Measurements from ENCODE around the gene EHD3.

Gene EHD3

GRCh38 chr2:31214444-31214915 lies 19.5 kb upstream of the EHD3 start:
- no peak overlapping the region for H3K4ac ChIP-seq (ENCODE audit: low read length)
- H2BK5ac ChIP-seq (ENCODE audit: low read length) = no peak overlapping the region
- no peak overlapping the region for H3K27ac ChIP-seq (replicated peaks; ENCODE audit: low read length)
- H2BK120ac ChIP-seq (ENCODE audit: low read depth, low read length) = no peak overlapping the region
- H3K23ac ChIP-seq (ENCODE audit: low read depth, low read length, poor library complexity) = no peak overlapping the region
- H2AK5ac ChIP-seq (ENCODE audit: low read depth, low read length) = no peak overlapping the region
- no peak overlapping the region for H3K4me3 ChIP-seq (ENCODE audit: low read length in 2 of 2)
- no peak overlapping the region for H2BK15ac ChIP-seq (ENCODE audit: low read length)
- no peaks in the 10 kb centered on the region for H3K36me3 ChIP-seq (replicated peaks in 1 of 2; ENCODE audit: control insufficient read depth in 2 of 2, insufficient read depth in 2 of 2, low read length in 2 of 2)
- no peak overlapping the region for H3K14ac ChIP-seq (ENCODE audit: low read length)
- H4K8ac ChIP-seq (ENCODE audit: low read depth, low read length) = no peak overlapping the region
- no peak overlapping the region for H2BK12ac ChIP-seq (ENCODE audit: low read length)
- H3K4me2 ChIP-seq (ENCODE audit: insufficient read depth, low read length, poor library complexity, severe bottlenecking) = no peak overlapping the region
- no peak overlapping the region for H3K9ac ChIP-seq (ENCODE audit: low read depth, low read length, poor library complexity)
- no peak for DNase-seq (ENCODE audit: low spot score)
- peak overlapping the region; percentile 53 for H3K18ac ChIP-seq (ENCODE audit: low read length)
- no CpG with 5 or more reads among the region's 8 CpGs for WGBS, 2 donors (ENCODE audit: extremely low coverage in 2 of 2, insufficient read length in 2 of 2, insufficient replicate concordance in 1 of 2)
- no peak overlapping the region for H4K91ac ChIP-seq (ENCODE audit: low read depth, low read length, poor library complexity)
- H3K27me3 ChIP-seq (ENCODE audit: control insufficient read depth in 3 of 3, insufficient read depth in 3 of 3, low read depth in 1 of 3, low read length in 3 of 3) = peaks cover 0 to 16% (median 0%) of the 10 kb centered on the region in 3 experiments
- no peak overlapping the region for H2AFZ ChIP-seq (ENCODE audit: low read length)
- H3K4me1 ChIP-seq (ENCODE audit: control insufficient read depth in 2 of 2, insufficient read depth in 1 of 2, low read depth in 1 of 2, low read length in 2 of 2) = no peaks in the 10 kb centered on the region
- H3K9me3 ChIP-seq (replicated peaks in 1 of 2; ENCODE audit: control insufficient read depth in 2 of 2, insufficient read depth in 1 of 2, low read depth in 1 of 2, low read length in 2 of 2) = no peaks in the 10 kb centered on the region
- H3K79me1 ChIP-seq (ENCODE audit: low read depth, low read length) = no peaks in the 10 kb centered on the region

DNA sequence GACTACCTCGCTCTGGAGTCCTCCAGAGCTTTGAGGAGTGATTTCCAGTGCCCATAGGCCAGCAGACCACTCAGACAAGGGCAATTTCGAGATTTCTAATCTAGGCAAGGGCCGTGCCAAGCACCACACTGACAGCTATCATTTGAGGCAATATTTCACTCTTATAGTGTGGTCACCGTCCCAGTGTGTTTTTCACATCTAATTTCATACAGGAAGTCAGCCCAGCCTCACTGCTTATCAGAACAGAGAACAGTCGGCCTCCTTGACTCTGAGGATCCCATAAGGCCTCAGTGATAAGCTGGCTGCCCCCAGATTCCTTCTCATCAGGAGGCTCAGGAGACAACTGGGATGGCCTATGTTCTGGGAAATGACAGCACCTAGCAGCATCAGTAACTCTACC lies 17.2 kb upstream of the EHD3 start:
- Histone ChIP-seq H3K18ac (ENCODE audit: low read length) (no peak overlapping the region), H3K9me3 (replicated peaks in 1 of 2; ENCODE audit: control insufficient read depth in 2 of 2, insufficient read depth in 1 of 2, low read depth in 1 of 2, low read length in 2 of 2) (no peaks in the 10 kb centered on the region), H3K27me3 (ENCODE audit: control insufficient read depth in 3 of 3, insufficient read depth in 3 of 3, low read depth in 1 of 3, low read length in 3 of 3) (peaks cover 0 to 34% (median 0%) of the 10 kb centered on the region in 3 experiments), H4K8ac (ENCODE audit: low read depth, low read length) (no peak overlapping the region), H3K4me2 (ENCODE audit: insufficient read depth, low read length, poor library complexity, severe bottlenecking) (no peak overlapping the region), H3K79me1 (ENCODE audit: low read depth, low read length) (no peaks in the 10 kb centered on the region), H4K91ac (ENCODE audit: low read depth, low read length, poor library complexity) (no peak overlapping the region), H3K4me1 (ENCODE audit: control insufficient read depth in 2 of 2, insufficient read depth in 1 of 2, low read depth in 1 of 2, low read length in 2 of 2) (no peaks in the 10 kb centered on the region), H2BK15ac (ENCODE audit: low read length) (no peak overlapping the region), H3K9ac (ENCODE audit: low read depth, low read length, poor library complexity) (no peak overlapping the region), H3K27ac (replicated peaks; ENCODE audit: low read length) (no peak overlapping the region), H2AK5ac (ENCODE audit: low read depth, low read length) (no peak overlapping the region), H2BK120ac (ENCODE audit: low read depth, low read length) (no peak overlapping the region), H3K36me3 (replicated peaks in 1 of 2; ENCODE audit: control insufficient read depth in 2 of 2, insufficient read depth in 2 of 2, low read length in 2 of 2) (no peaks in the 10 kb centered on the region), H3K23ac (ENCODE audit: low read depth, low read length, poor library complexity) (no peak overlapping the region), H3K4ac (ENCODE audit: low read length) (no peak overlapping the region), H2BK12ac (ENCODE audit: low read length) (no peak overlapping the region), H3K4me3 (ENCODE audit: low read length in 2 of 2) (no peak overlapping the region), H2BK5ac (ENCODE audit: low read length) (no peak overlapping the region), H3K14ac (ENCODE audit: low read length) (peak overlapping the region; percentile 61), H2AFZ (ENCODE audit: low read length) (no peak overlapping the region)
- no CpG with 5 or more reads among the region's 5 CpGs for WGBS, 2 donors (ENCODE audit: extremely low coverage in 2 of 2, insufficient read length in 2 of 2, insufficient replicate concordance in 1 of 2)
- DNase-seq (ENCODE audit: low spot score) = no peak

DNA sequence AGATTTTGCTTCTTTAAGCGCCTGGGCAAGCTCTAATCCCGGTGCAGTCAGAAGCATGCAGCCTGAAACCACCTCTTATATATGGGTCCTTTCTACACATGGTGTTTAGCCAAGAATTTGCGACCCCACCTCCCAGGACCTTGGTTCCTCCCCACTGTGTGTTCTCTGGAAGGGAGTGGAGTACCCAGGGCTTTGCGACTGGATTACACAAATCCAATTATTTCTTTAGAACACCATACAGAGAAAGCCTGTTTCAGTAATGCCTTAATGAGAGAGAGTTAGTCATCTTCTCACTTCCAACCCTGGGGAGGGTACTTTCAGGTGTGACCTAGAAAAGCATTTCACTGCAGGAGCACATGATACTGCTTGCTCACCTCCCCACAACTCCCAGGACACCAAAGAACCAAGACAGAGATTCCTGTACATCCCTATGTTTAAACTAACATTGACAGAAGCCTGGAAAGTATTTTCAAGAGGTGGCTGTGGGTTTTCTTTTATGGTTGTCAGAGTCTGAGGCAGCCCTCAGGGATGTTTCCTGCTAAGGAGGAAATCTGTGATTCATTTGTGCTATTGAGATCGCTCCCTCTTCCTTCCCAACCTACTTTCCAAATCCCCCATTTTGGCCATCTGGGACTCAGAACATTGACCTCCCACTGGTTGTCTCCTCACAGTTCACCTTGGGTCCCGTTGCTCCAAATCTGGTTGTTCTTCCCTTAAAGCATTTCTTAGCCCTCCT lies 16.3 kb upstream of the EHD3 start, which contains the start of gene CAPN14:
TSS of gene CAPN14 (minus strand) at position 51 of the 736 bp plus-strand sequence. CDS start 12,068 bp downstream, outside the sequence.
- H3K23ac ChIP-seq (ENCODE audit: low read depth, low read length, poor library complexity) = no peak within 1 kb of the TSS
- no peak within 1 kb of the TSS for H2BK5ac ChIP-seq (ENCODE audit: low read length)
- no peak within 1 kb of the TSS for H3K27ac ChIP-seq (replicated peaks; ENCODE audit: low read length)
- WGBS, 2 donors (ENCODE audit: extremely low coverage in 2 of 2, insufficient read length in 2 of 2, insufficient replicate concordance in 1 of 2) = no CpG with 5 or more reads among the region's 6 CpGs
- H3K27me3 ChIP-seq (ENCODE audit: control insufficient read depth in 3 of 3, insufficient read depth in 3 of 3, low read depth in 1 of 3, low read length in 3 of 3) = peaks cover 0 to 34% (median 0%) of the 10 kb centered on the region in 3 experiments
- no peaks in the 10 kb centered on the region for H3K4me1 ChIP-seq (ENCODE audit: control insufficient read depth in 2 of 2, insufficient read depth in 1 of 2, low read depth in 1 of 2, low read length in 2 of 2)
- no peak for DNase-seq (ENCODE audit: low spot score)
- no peak within 1 kb of the TSS for H3K4me3 ChIP-seq (ENCODE audit: low read length in 2 of 2)
- no peak within 1 kb of the TSS for H3K4ac ChIP-seq (ENCODE audit: low read length)
- H4K8ac ChIP-seq (ENCODE audit: low read depth, low read length) = no peak within 1 kb of the TSS
- H3K18ac ChIP-seq (ENCODE audit: low read length) = no peak within 1 kb of the TSS
- H2BK15ac ChIP-seq (ENCODE audit: low read length) = no peak within 1 kb of the TSS
- no peaks in the 10 kb centered on the region for H3K36me3 ChIP-seq (replicated peaks in 1 of 2; ENCODE audit: control insufficient read depth in 2 of 2, insufficient read depth in 2 of 2, low read length in 2 of 2)
- H2BK12ac ChIP-seq (ENCODE audit: low read length) = no peak within 1 kb of the TSS
- H2BK120ac ChIP-seq (ENCODE audit: low read depth, low read length) = no peak within 1 kb of the TSS
- H2AK5ac ChIP-seq (ENCODE audit: low read depth, low read length) = no peak within 1 kb of the TSS
- H3K9ac ChIP-seq (ENCODE audit: low read depth, low read length, poor library complexity) = no peak within 1 kb of the TSS
- no peaks in the 10 kb centered on the region for H3K79me1 ChIP-seq (ENCODE audit: low read depth, low read length)
- H3K14ac ChIP-seq (ENCODE audit: low read length) = peak within 1 kb of the TSS; percentile 61
- no peak within 1 kb of the TSS for H4K91ac ChIP-seq (ENCODE audit: low read depth, low read length, poor library complexity)
- H2AFZ ChIP-seq (ENCODE audit: low read length) = no peak within 1 kb of the TSS
- no peak within 1 kb of the TSS for H3K4me2 ChIP-seq (ENCODE audit: insufficient read depth, low read length, poor library complexity, severe bottlenecking)
- no peaks in the 10 kb centered on the region for H3K9me3 ChIP-seq (replicated peaks in 1 of 2; ENCODE audit: control insufficient read depth in 2 of 2, insufficient read depth in 1 of 2, low read depth in 1 of 2, low read length in 2 of 2)

DNA sequence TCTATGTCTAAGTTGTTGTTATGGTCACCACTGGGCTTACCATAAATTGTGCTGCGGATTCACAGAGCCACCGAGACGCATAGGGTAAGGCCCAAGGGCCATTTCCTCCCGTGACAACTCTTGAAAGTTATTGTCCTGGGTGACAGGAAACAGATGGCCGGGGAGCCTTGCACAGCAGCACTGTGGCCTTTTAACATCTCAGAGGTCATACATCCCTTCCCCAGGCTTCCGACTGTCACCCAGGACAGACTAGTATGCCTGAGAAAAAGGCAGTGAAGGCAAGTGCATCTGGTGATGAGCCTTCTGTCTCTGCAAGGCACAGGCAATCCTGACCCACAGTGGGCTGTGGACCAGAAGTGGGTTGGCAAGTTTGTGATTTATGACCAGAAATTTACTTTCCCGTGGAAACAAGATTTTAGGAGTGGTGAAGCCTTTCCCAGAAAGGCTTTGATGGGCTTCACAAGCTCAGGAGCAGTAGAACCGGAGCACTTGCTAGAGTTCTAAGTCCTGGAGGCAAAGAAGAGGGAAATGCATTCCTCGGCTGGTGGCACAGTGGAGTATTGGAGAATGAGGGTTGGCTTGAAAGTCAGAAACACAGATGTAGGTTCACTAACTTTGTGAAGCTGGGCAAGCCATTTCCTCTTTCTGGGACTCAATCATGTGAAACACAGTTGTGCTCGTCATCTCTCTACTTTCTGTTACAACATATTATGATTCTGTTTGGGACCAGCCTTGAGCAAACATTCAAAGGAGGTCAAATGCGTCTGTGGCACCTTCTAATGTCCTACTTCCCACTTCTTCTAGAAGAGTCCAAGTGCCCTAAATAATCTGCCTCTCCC lies 14.6 kb upstream of the EHD3 start:
- no peak overlapping the region for H2AK5ac ChIP-seq (ENCODE audit: low read depth, low read length)
- H3K4me2 ChIP-seq (ENCODE audit: insufficient read depth, low read length, poor library complexity, severe bottlenecking) = no peak overlapping the region
- no peak overlapping the region for H2AFZ ChIP-seq (ENCODE audit: low read length)
- H4K8ac ChIP-seq (ENCODE audit: low read depth, low read length) = no peak overlapping the region
- H2BK120ac ChIP-seq (ENCODE audit: low read depth, low read length) = no peak overlapping the region
- no peak overlapping the region for H3K27ac ChIP-seq (replicated peaks; ENCODE audit: low read length)
- peaks cover 0 to 34% (median 0%) of the 10 kb centered on the region in 3 experiments for H3K27me3 ChIP-seq (ENCODE audit: control insufficient read depth in 3 of 3, insufficient read depth in 3 of 3, low read depth in 1 of 3, low read length in 3 of 3)
- no peak overlapping the region for H3K9ac ChIP-seq (ENCODE audit: low read depth, low read length, poor library complexity)
- no peak overlapping the region for H2BK15ac ChIP-seq (ENCODE audit: low read length)
- no peaks in the 10 kb centered on the region for H3K79me1 ChIP-seq (ENCODE audit: low read depth, low read length)
- H3K4me3 ChIP-seq (ENCODE audit: low read length in 2 of 2) = no peak overlapping the region
- H3K36me3 ChIP-seq (replicated peaks in 1 of 2; ENCODE audit: control insufficient read depth in 2 of 2, insufficient read depth in 2 of 2, low read length in 2 of 2) = no peaks in the 10 kb centered on the region
- no peak overlapping the region for H2BK5ac ChIP-seq (ENCODE audit: low read length)
- no peak overlapping the region for H3K4ac ChIP-seq (ENCODE audit: low read length)
- H3K23ac ChIP-seq (ENCODE audit: low read depth, low read length, poor library complexity) = peak overlapping the region; percentile 3
- H2BK12ac ChIP-seq (ENCODE audit: low read length) = no peak overlapping the region
- H3K9me3 ChIP-seq (replicated peaks in 1 of 2; ENCODE audit: control insufficient read depth in 2 of 2, insufficient read depth in 1 of 2, low read depth in 1 of 2, low read length in 2 of 2) = no peaks in the 10 kb centered on the region
- no CpG with 5 or more reads among the region's 11 CpGs for WGBS, 2 donors (ENCODE audit: extremely low coverage in 2 of 2, insufficient read length in 2 of 2, insufficient replicate concordance in 1 of 2)
- no peak for DNase-seq (ENCODE audit: low spot score)
- H3K4me1 ChIP-seq (ENCODE audit: control insufficient read depth in 2 of 2, insufficient read depth in 1 of 2, low read depth in 1 of 2, low read length in 2 of 2) = no peaks in the 10 kb centered on the region
- H3K18ac ChIP-seq (ENCODE audit: low read length) = no peak overlapping the region
- no peak overlapping the region for H4K91ac ChIP-seq (ENCODE audit: low read depth, low read length, poor library complexity)
- H3K14ac ChIP-seq (ENCODE audit: low read length) = no peak overlapping the region

All from neuronal stem cell (in vitro differentiated cells).